ENCODE measurements around the gene ADGRL1. TPM values are rescaled to one million over a fixed set of nuclear protein-coding genes. Genes with fewer than 3 reads are reported as not detected.

ADGRL1 gene
- polyA plus RNA-seq, 1 donor (not counting 4 experiments of a cell fraction or from before 2014, with no cell fraction given), result 3.2 TPM

- TF ChIP-seq CTCF (optimal IDR thresholded peaks at IDR 0.05 in 1 of 3, IDR thresholded peaks at IDR 0.05 in 1 of 3, conservative IDR thresholded peaks at IDR 0.05 in 1 of 3; ENCODE audit: extremely low read depth in 1 of 3, insufficient read depth in 2 of 3, low read length in 3 of 3), result no peak
- no peak for TF ChIP-seq EZH2 (IDR thresholded peaks at IDR 0.05; ENCODE audit: low read length)
- Histone ChIP-seq H3K9me3 (ENCODE audit: control insufficient read depth, low read depth, low read length) (no peaks in the 10 kb centered on the region), H3K27me3 (ENCODE audit: control insufficient read depth, extremely low read depth, insufficient read depth, low read length) (no peaks in the 10 kb centered on the region), H3K9me1 (ENCODE audit: control insufficient read depth, extremely low read depth, insufficient read depth, low read length) (no peaks in the 10 kb centered on the region), H2AFZ (ENCODE audit: control insufficient read depth, low read length) (no peak overlapping the region), H3K27ac (ENCODE audit: control insufficient read depth, insufficient read depth, low read length) (no peak overlapping the region), H3K36me3 (ENCODE audit: control insufficient read depth in 2 of 2, extremely low read depth in 1 of 2, insufficient read depth in 2 of 2, low read length in 2 of 2) (peaks cover 0 to 5% of the 10 kb centered on the region in 2 experiments), H3K4me3 (ENCODE audit: control insufficient read depth in 2 of 3, extremely low read depth in 1 of 3, insufficient read depth in 2 of 3, low read depth in 1 of 3, low read length in 3 of 3) (no peak overlapping the region), H4K20me1 (ENCODE audit: control insufficient read depth, extremely low read depth, insufficient read depth, low read length) (no peaks in the 10 kb centered on the region), H3K4me2 (ENCODE audit: control insufficient read depth, extremely low read depth, insufficient read depth, low read depth, low read length) (no peak overlapping the region), H3K9ac (ENCODE audit: control insufficient read depth, extremely low read depth, insufficient read depth, low read length) (no peak overlapping the region), H3K4me1 (ENCODE audit: control insufficient read depth, extremely low read depth, insufficient read depth, low read length) (no peaks in the 10 kb centered on the region), H3K79me2 (ENCODE audit: control insufficient read depth, insufficient read depth, low read length) (no peaks in the 10 kb centered on the region)
- FAIRE-seq, result no peak
- no peak for DNase-seq (ENCODE audit: low read depth, low spot score)
- dilution Hi-C loops (cut with MboI; ENCODE audit: extremely low pct_ligation_motif_present, low sequenced_read_pairs), result no loop called here
Observed at GRCh38 chr19:14127176-14127575, 78.8 kb downstream of the ADGRL1 start.

DNA sequence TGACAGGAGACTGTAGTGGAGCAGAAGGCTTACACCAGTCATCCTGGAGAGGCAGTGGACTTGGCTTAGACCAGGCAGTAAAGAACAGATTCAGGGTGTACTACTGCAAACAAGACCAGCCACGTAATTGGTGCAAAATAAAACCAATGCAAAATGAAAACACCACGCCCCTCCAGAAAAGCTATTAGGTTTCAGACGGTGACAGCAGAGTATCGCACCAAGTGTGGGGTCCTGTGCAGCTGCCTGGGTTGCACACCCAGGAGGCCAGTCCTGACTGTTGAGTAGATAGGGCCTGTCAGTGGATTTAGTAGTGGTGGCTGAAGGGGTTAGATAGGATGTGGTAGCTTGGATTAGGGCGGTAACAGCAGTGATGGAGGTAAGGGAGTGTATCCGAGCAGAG lies 83.0 kb downstream of the ADGRL1 start:
- Histone ChIP-seq H3K4me1 (ENCODE audit: control insufficient read depth, extremely low read depth, insufficient read depth, low read length) (peaks cover 9% of the 10 kb centered on the region), H4K20me1 (ENCODE audit: control insufficient read depth, extremely low read depth, insufficient read depth, low read length) (no peaks in the 10 kb centered on the region), H3K36me3 (ENCODE audit: control insufficient read depth in 2 of 2, extremely low read depth in 1 of 2, insufficient read depth in 2 of 2, low read length in 2 of 2) (peaks cover 0 to 8% of the 10 kb centered on the region in 2 experiments), H3K79me2 (ENCODE audit: control insufficient read depth, insufficient read depth, low read length) (no peaks in the 10 kb centered on the region), H3K27me3 (ENCODE audit: control insufficient read depth, extremely low read depth, insufficient read depth, low read length) (no peaks in the 10 kb centered on the region), H3K4me3 (ENCODE audit: control insufficient read depth in 2 of 3, extremely low read depth in 1 of 3, insufficient read depth in 2 of 3, low read depth in 1 of 3, low read length in 3 of 3) (no peak overlapping the region), H3K27ac (ENCODE audit: control insufficient read depth, insufficient read depth, low read length) (no peak overlapping the region), H2AFZ (ENCODE audit: control insufficient read depth, low read length) (no peak overlapping the region), H3K9ac (ENCODE audit: control insufficient read depth, extremely low read depth, insufficient read depth, low read length) (no peak overlapping the region), H3K9me3 (ENCODE audit: control insufficient read depth, low read depth, low read length) (no peaks in the 10 kb centered on the region), H3K4me2 (ENCODE audit: control insufficient read depth, extremely low read depth, insufficient read depth, low read depth, low read length) (no peak overlapping the region), H3K9me1 (ENCODE audit: control insufficient read depth, extremely low read depth, insufficient read depth, low read length) (no peaks in the 10 kb centered on the region)
- FAIRE-seq (no peak), DNase-seq (ENCODE audit: low read depth, low spot score) (no peak)
- dilution Hi-C loops (cut with MboI; ENCODE audit: extremely low pct_ligation_motif_present, low sequenced_read_pairs), result no loop called here
- TF ChIP-seq EZH2 (IDR thresholded peaks at IDR 0.05; ENCODE audit: low read length) (no peak), CTCF (optimal IDR thresholded peaks at IDR 0.05 in 1 of 3, IDR thresholded peaks at IDR 0.05 in 1 of 3, conservative IDR thresholded peaks at IDR 0.05 in 1 of 3; ENCODE audit: extremely low read depth in 1 of 3, insufficient read depth in 2 of 3, low read length in 3 of 3) (no peak)
